Ishikawa (cell line): ENCODE measurements around the gene IL1RL1.

ENCODE experiments used
- CEBPB ChIP-seq: IDR thresholded peaks from 2 replicates; pipeline ENCODE4 v1.6.1; 2012
- CREB1 ChIP-seq: IDR thresholded peaks from 2 replicates; pipeline ENCODE4 v1.6.1; 2012; ENCODE audit warnings: low read depth
- EGR1 ChIP-seq: IDR thresholded peaks from 2 replicates; pipeline ENCODE4 v1.6.1; 2012
- EP300 ChIP-seq: IDR thresholded peaks from 2 replicates; pipeline ENCODE4 v1.6.1; 2012; ENCODE audit warnings: borderline replicate concordance
- FOXM1 ChIP-seq: IDR thresholded peaks from 2 replicates; pipeline ENCODE4 v1.6.1; 2012; ENCODE audit warnings: low read depth, borderline replicate concordance
- MAX ChIP-seq: IDR thresholded peaks from 2 replicates; pipeline ENCODE4 v1.6.1; 2012
- NFIC ChIP-seq: IDR thresholded peaks from 2 replicates; pipeline ENCODE4 v1.6.1; 2012
- RAD21 ChIP-seq: IDR thresholded peaks from 2 replicates; pipeline ENCODE4 v1.6.1; 2012; ENCODE audit warnings: low read depth
- REST ChIP-seq: IDR thresholded peaks from 2 replicates; pipeline ENCODE4 v1.6.1; 2012; ENCODE audit warnings: low read depth, mild to moderate bottlenecking
- TAF1 ChIP-seq: IDR thresholded peaks from 2 replicates; pipeline ENCODE4 v1.6.1; 2012; ENCODE audit warnings: low read depth, mild to moderate bottlenecking
- TEAD4 ChIP-seq: IDR thresholded peaks from 2 replicates; pipeline ENCODE4 v1.6.1; 2012
- USF1 ChIP-seq: IDR thresholded peaks from 2 replicates; pipeline ENCODE4 v1.6.1; 2012
- YY1 ChIP-seq: IDR thresholded peaks from 2 replicates; pipeline ENCODE4 v1.6.1; 2012; ENCODE audit warnings: low read depth
- ZBTB7A ChIP-seq: IDR thresholded peaks from 2 replicates; pipeline ENCODE4 v1.6.1; 2012; ENCODE audit warnings: low read depth

- TF ChIP-seq TEAD4 (no peak), RAD21 (no peak), YY1 (no peak), CEBPB (no peak), EP300 (no peak), REST (no peak), TAF1 (no peak), EGR1 (no peak), NFIC (no peak), CREB1 (no peak), USF1 (no peak), FOXM1 (no peak), MAX (no peak), ZBTB7A (no peak)
Observed at GRCh38 chr2:102295566-102295965, 15.8 kb upstream of the IL1RL1 start.
